Upper lobe of left lung (tissue), 6 donors: ENCODE data around the gene SYT8. TPM values are rescaled to one million over a fixed set of nuclear protein-coding genes. Genes with fewer than 3 reads are reported as not detected.

ENCODE experiments used
- ATAC-seq, 2 donors: fragments of 200-7000 bp; cut with Tn5 transposase; one replicate each; pipeline ENCODE4 v1.9.1; 2022; ENCODE audit warnings: mild to moderate bottlenecking in 2 of 2, moderate library complexity in 2 of 2; ENCODE audit not compliant: low FRiP score in 2 of 2
- DNase-seq, 2 donors: peaks; one replicate each; pipeline ENCODE4 v3.0.0-alpha.2; 2019 to 2020
- H3K27ac ChIP-seq, 4 donors: fragments of 200-600 bp; sonication (generic); one replicate each; pipeline ENCODE4 v1.5.1; 2016 to 2019
- H3K27me3 ChIP-seq, 4 donors: fragments of 200-600 bp; sonication (generic); one replicate each; pipeline ENCODE4 v1.5.1; 2017 to 2019
- H3K36me3 ChIP-seq, 4 donors: fragments of 200-600 bp; sonication (generic); one replicate each; pipeline ENCODE4 v1.5.1; 2016 to 2019
- H3K4me1 ChIP-seq, 4 donors: fragments of 200-600 bp; sonication (generic); one replicate each; pipeline ENCODE4 v1.5.1; 2018 to 2019
- H3K4me3 ChIP-seq, 4 donors: fragments of 200-600 bp; sonication (generic); one replicate each; pipeline ENCODE4 v1.5.1; 2017 to 2019; ENCODE audit warnings: mild to moderate bottlenecking in 2 of 4, moderate library complexity in 1 of 4
- H3K9me3 ChIP-seq, 4 donors: fragments of 200-600 bp; sonication (generic); one replicate each; pipeline ENCODE4 v1.5.1; 2018 to 2019
- CTCF ChIP-seq, 6 experiments: fragments of 450-650 bp in 4 of 6; fragments of 200-600 bp in 2 of 6; sonication (generic) in 2 of 6; IDR thresholded peaks; one replicate each; pipeline ENCODE4 v1.5.1; 2016 to 2019; ENCODE audit warnings: antibody characterized with exemption in 6 of 6
- EP300 ChIP-seq, 4 donors: sonication (generic); formaldehyde crosslinking; IDR thresholded peaks; one replicate each; pipeline ENCODE4 v1.5.1; 2017; ENCODE audit warnings: antibody characterized with exemption in 4 of 4, control low read depth in 2 of 4
- POLR2A ChIP-seq, 4 donors: fragments of 450-650 bp; IDR thresholded peaks; one replicate each; pipeline ENCODE4 v1.5.1; 2016 to 2017; ENCODE audit warnings: antibody characterized with exemption in 4 of 4, mild to moderate bottlenecking in 2 of 4
- POLR2AphosphoS5 ChIP-seq, 2 donors: sonication (generic); formaldehyde crosslinking; IDR thresholded peaks; one replicate each; pipeline ENCODE4 v1.5.1; 2017; ENCODE audit warnings: antibody characterized with exemption in 2 of 2
- WGBS, 2 donors: methylation state at CpG; one replicate each; pipeline ENCODE4 v1.1.5; 2017 to 2018; 5-methylcytosine and 5-hydroxymethylcytosine counted together
- total RNA-seq, 6 donors: library from RNA; depleted of rRNA in 4 of 6; stranded (reverse); fragments of >200 nt in 4 of 6; gene quantifications; one replicate each; pipeline versions ENCODE4 v1.1.0 to v1.2.1, GENCODE V29; 2016 to 2021
- donor health status: DM: no; HTN: no; CAD: no; lungs with moderate emphysema.
- donor health status: DM: no; HTN: yes; CAD: no; lungs with severe emphysema.

Gene SYT8
- total RNA-seq, 6 donors from 2014 or later: 7.4 to 31.3 (median 22.9) TPM

- 65 to 66% methylated on average over 9 to 14 of the region's 17 CpGs for WGBS, 2 donors
- H3K27me3 ChIP-seq: no peaks in the 10 kb centered on the region
- no peak for TF ChIP-seq CTCF (IDR thresholded peaks at IDR 0.05)
- no peak for TF ChIP-seq POLR2A (IDR thresholded peaks at IDR 0.05)
- TF ChIP-seq EP300 (IDR thresholded peaks at IDR 0.05): no peak
- TF ChIP-seq POLR2AphosphoS5 (IDR thresholded peaks at IDR 0.05): no peak
- H3K9me3 ChIP-seq: no peaks in the 10 kb centered on the region
- H3K4me3 ChIP-seq: no peak overlapping the region
- H3K36me3 ChIP-seq: no peaks in the 10 kb centered on the region
- peaks cover 5 to 38% (median 22%) of the 10 kb centered on the region in 4 donors for H3K4me1 ChIP-seq
- ATAC-seq: no peak
- H3K27ac ChIP-seq: peak overlapping the region in 1 of 4 donors; percentile 42
- peak in 1 of 2 donors; percentile 83 for DNase-seq
Observed at GRCh38 chr11:1838077-1838425, 3.3 kb downstream of the SYT8 start.

GRCh38 chr11:1838426-1839144 lies 3.8 kb downstream of the SYT8 start, which contains the start of gene TNNI2:
TSS of gene TNNI2 (plus strand) at chr11:1838981. CDS start at chr11:1839697, 716 bp downstream.
- ATAC-seq (no peak), DNase-seq (peak in 1 of 2 donors; percentile 81)
- H3K4me1 ChIP-seq: peaks cover 5 to 33% (median 23%) of the 10 kb centered on the region in 4 donors
- no peaks in the 10 kb centered on the region for H3K27me3 ChIP-seq
- TF ChIP-seq EP300 (IDR thresholded peaks at IDR 0.05): no peak
- TF ChIP-seq POLR2AphosphoS5 (IDR thresholded peaks at IDR 0.05): no peak
- no peak for TF ChIP-seq POLR2A (IDR thresholded peaks at IDR 0.05)
- TF ChIP-seq CTCF (IDR thresholded peaks at IDR 0.05): no peak
- peak within 1 kb of the TSS in 3 of 4 donors; percentile 64 to 89 (median 84) for H3K27ac ChIP-seq
- WGBS, 2 donors: 89 to 91% methylated on average over 17 to 28 of the region's 32 CpGs
- no peaks in the 10 kb centered on the region for H3K36me3 ChIP-seq
- no peaks in the 10 kb centered on the region for H3K9me3 ChIP-seq
- no peak within 1 kb of the TSS for H3K4me3 ChIP-seq

- Histone ChIP-seq H3K27ac (peak overlapping the region in 3 of 4 donors; percentile 64 to 89 (median 84)), H3K9me3 (no peaks in the 10 kb centered on the region), H3K4me1 (peaks cover 11 to 32% (median 26%) of the 10 kb centered on the region in 4 donors)
Observed at GRCh38 chr11:1839204-1839923, 4.6 kb downstream of the SYT8 start.

More at GRCh38 chr11:1839204-1839923, 4.6 kb downstream of the SYT8 start:
- 66 to 79% methylated on average over 9 to 12 of the region's 12 CpGs for WGBS, 2 donors
- Histone ChIP-seq H3K27me3 (no peaks in the 10 kb centered on the region), H3K4me3 (no peak overlapping the region), H3K36me3 (no peaks in the 10 kb centered on the region)
- TF ChIP-seq EP300 (IDR thresholded peaks at IDR 0.05) (no peak), POLR2AphosphoS5 (IDR thresholded peaks at IDR 0.05) (no peak), CTCF (IDR thresholded peaks at IDR 0.05) (no peak), POLR2A (IDR thresholded peaks at IDR 0.05) (no peak)
- no peak for DNase-seq
- no peak for ATAC-seq
